ENCODE data around the gene ELK4. TPM values are rescaled to one million over a fixed set of nuclear protein-coding genes. Genes with fewer than 3 reads are reported as not detected.

The ELK4 gene
- total and polyA plus RNA-seq, 7 donors: 2.4 to 21.0 (median 18.6) TPM

DNA sequence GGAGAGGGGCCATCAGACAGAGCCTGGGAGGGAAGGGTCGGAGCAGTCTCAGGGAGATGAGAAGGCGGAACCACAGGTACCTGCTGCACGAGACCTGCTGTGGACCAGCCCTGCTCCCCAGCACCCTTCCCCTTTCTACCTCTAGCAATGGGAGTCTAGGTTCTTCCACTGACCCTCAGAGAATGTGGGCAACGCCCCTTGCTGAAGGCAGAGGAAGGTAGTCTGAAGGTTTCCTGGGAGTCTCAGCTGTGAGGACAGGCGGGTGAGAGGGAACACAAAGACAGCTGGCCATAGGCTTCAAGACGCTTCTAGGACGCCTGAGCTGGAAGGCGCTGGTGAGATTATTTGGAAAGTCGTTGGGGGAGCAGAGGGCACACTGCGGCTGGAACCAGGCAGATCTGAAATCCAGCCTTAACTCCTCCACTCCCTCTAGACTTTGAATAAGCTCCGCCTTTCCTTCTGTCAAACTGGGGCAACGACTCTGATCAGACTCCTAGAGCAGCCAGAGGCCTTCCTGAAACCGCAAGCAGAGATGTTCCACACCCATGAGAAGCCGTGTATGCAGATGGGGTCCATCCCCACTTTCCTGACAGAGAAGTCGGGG, 30.4 kb upstream of the ELK4 start:
- Histone ChIP-seq H3K27ac (no peak overlapping the region), H3K4me3 (no peak overlapping the region), H3K9me3 (no peaks in the 10 kb centered on the region), H3K4me1 (peaks cover 0 to 4% (median 1%) of the 10 kb centered on the region in 4 donors), H3K27me3 (no peaks in the 10 kb centered on the region), H3K36me3 (no peaks in the 10 kb centered on the region)
- intact Hi-C loops (cut with DNase I): no loop called here
- whole genome bisulfite sequencing, 2 donors: 78 to 87% methylated on average over 15 of the region's 15 CpGs
- DNase-seq: no peak
- TF ChIP-seq EP300 (IDR thresholded peaks at IDR 0.05): no peak
- TF ChIP-seq POLR2A (IDR thresholded peaks at IDR 0.05): no peak
- no peak for TF ChIP-seq CTCF (IDR thresholded peaks at IDR 0.05)
- no peak for TF ChIP-seq POLR2AphosphoS5 (IDR thresholded peaks at IDR 0.05)

DNA sequence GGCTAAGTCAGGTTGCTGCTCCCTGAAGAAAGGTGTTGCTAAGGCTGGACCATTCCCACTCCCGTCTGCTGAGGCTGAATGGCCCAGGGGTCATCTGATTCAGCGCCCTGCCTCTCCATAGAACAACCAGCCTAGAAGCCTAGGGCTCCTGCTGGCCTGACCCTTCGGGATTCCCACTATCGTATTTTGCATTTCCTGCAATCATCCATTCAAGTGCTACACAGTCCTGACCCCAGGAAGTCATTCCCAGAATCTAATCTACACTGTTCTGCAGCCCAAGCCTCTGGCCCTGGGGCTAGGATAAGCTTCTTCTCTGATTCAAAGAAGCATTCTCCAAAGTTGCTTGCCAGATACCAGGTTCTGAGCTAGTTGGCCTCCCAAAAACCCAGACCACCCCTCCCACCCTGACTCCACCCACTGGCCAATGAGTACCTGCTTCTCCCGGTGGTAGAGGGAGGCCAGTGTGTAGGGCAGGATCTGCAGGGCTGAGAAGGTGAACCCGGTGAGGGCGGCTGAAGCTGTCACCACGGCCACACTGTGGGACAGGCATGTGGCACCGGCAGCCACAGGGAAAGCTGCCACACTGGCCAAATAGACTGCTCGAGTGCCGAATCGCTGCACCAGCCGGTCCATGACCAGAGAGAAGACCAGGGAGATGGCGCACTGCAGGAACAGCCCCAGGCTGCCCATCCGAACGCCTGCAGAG, 29.8 kb upstream of the ELK4 start:
- H3K4me3 ChIP-seq: no peak overlapping the region
- no peaks in the 10 kb centered on the region for H3K36me3 ChIP-seq
- WGBS, 2 donors: 87% methylated on average over 16 of the region's 16 CpGs
- H3K27ac ChIP-seq: no peak overlapping the region
- H3K9me3 ChIP-seq: no peaks in the 10 kb centered on the region
- no peaks in the 10 kb centered on the region for H3K27me3 ChIP-seq
- intact Hi-C loops (cut with DNase I): no loop called here
- peaks cover 0 to 4% (median 1%) of the 10 kb centered on the region in 4 donors for H3K4me1 ChIP-seq
- DNase-seq: no peak
- no peak for TF ChIP-seq EP300 (IDR thresholded peaks at IDR 0.05)
- no peak for TF ChIP-seq POLR2A (IDR thresholded peaks at IDR 0.05)
- TF ChIP-seq POLR2AphosphoS5 (IDR thresholded peaks at IDR 0.05): no peak
- TF ChIP-seq CTCF (IDR thresholded peaks at IDR 0.05): no peak

DNA sequence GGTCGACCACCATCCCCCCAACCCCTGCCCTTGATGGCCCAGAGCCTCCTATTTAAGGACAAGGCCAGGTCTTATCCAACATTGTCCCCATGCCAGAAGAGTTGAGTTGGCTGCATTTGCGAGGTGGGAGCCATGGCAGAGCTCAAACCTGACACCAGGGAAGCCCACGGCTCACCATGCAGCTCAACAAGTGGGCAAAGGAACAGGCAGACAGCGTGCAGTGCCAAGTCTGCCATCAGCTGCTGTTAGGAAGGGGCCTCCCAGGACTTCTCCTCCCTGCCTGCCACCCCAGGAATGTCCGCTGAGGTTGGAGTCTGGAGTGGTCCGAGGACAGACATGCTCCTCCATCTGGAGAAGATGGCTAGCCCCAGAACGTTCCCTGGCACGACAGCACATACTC, 28.6 kb upstream of the ELK4 start:
- intact Hi-C loops (cut with DNase I): no loop called here
- WGBS, 2 donors: 83 to 84% methylated on average over 8 of the region's 8 CpGs

GRCh38 chr1:205658943-205659581, 27.3 kb upstream of the ELK4 start:
- intact Hi-C loops (cut with DNase I): loop anchor here (1.0 to 5.0 kb wide), 3 partner anchors 52 to 318 kb away; no protein-coding TSS in a partner anchor
- no peaks in the 10 kb centered on the region for H3K9me3 ChIP-seq
- WGBS, 2 donors: 48 to 56% methylated on average over 20 of the region's 20 CpGs
- H3K27ac ChIP-seq: no peak overlapping the region
- peaks cover 0 to 4% (median 1%) of the 10 kb centered on the region in 4 donors for H3K4me1 ChIP-seq
- H3K27me3 ChIP-seq: no peaks in the 10 kb centered on the region
- H3K36me3 ChIP-seq: no peaks in the 10 kb centered on the region
- H3K4me3 ChIP-seq: no peak overlapping the region
- TF ChIP-seq CTCF (IDR thresholded peaks at IDR 0.05) (peak; percentile 74 to 87 (median 80)), EP300 (IDR thresholded peaks at IDR 0.05) (no peak), POLR2AphosphoS5 (IDR thresholded peaks at IDR 0.05) (peak in 2 of 4 donors; percentile 37 to 39), POLR2A (IDR thresholded peaks at IDR 0.05) (no peak)
- peak; percentile 88 for DNase-seq

More for the DNA sequence above, 28.6 kb upstream of the ELK4 start:
- Histone ChIP-seq H3K9me3 (no peaks in the 10 kb centered on the region), H3K27ac (no peak overlapping the region), H3K4me1 (peaks cover 0 to 4% (median 1%) of the 10 kb centered on the region in 4 donors), H3K27me3 (no peaks in the 10 kb centered on the region), H3K36me3 (no peaks in the 10 kb centered on the region), H3K4me3 (no peak overlapping the region)
- no peak for DNase-seq
- TF ChIP-seq EP300 (IDR thresholded peaks at IDR 0.05) (no peak), POLR2AphosphoS5 (IDR thresholded peaks at IDR 0.05) (no peak), CTCF (IDR thresholded peaks at IDR 0.05) (no peak), POLR2A (IDR thresholded peaks at IDR 0.05) (no peak)

Data from sigmoid colon (tissue), 7 donors.